Lower leg skin (tissue), 3 donors: Measurements from ENCODE around the gene RERE.

Experiments used
- CTCF ChIP-seq, 3 donors: fragments of 450-650 bp; IDR thresholded peaks; one replicate each; pipeline ENCODE4 v1.5.1; 2016; ENCODE audit warnings: antibody characterized with exemption in 3 of 3, mild to moderate bottlenecking in 3 of 3, moderate library complexity in 2 of 3
- POLR2A ChIP-seq, 2 donors: fragments of 450-650 bp; IDR thresholded peaks; one replicate each; pipeline ENCODE4 v1.6.1; 2016 to 2017; ENCODE audit warnings: antibody characterized with exemption in 2 of 2, mild to moderate bottlenecking in 1 of 2, moderate library complexity in 1 of 2

- TF ChIP-seq CTCF (IDR thresholded peaks at IDR 0.05): no peak
- no peak for TF ChIP-seq POLR2A (IDR thresholded peaks at IDR 0.05)
These were observed 118.4 kb downstream of the RERE start for GRCh38 chr1:8698937-8699447.
